Testis (tissue), 5 donors: ENCODE data around the gene JOSD2. TPM values are rescaled to one million over a fixed set of nuclear protein-coding genes. Genes with fewer than 3 reads are reported as not detected.

Experiments used
- DNase-seq: peaks from one replicate; pipeline ENCODE4 v3.0.0-alpha.2; 2019
- H3K27ac ChIP-seq, 2 donors: fragments of 200-600 bp; sonication (generic); one replicate each; pipeline ENCODE4 v1.5.1; 2019
- H3K27me3 ChIP-seq: fragments of 200-600 bp; sonication (generic); one replicate; pipeline ENCODE4 v1.5.1; 2019
- H3K36me3 ChIP-seq: fragments of 200-600 bp; sonication (generic); one replicate; pipeline ENCODE4 v1.5.1; 2017; ENCODE audit warnings: low read depth; ENCODE audit errors: missing control alignments
- H3K4me1 ChIP-seq: fragments of 200-600 bp; sonication (generic); one replicate; pipeline ENCODE4 v1.5.1; 2019
- H3K4me3 ChIP-seq, 2 donors: fragments of 200-600 bp; sonication (generic); one replicate each; pipeline ENCODE4 v1.5.1; 2017 to 2019
- H3K9me3 ChIP-seq: fragments of 200-600 bp; sonication (generic); one replicate; pipeline ENCODE4 v1.5.1; 2017
- CTCF ChIP-seq, 3 experiments: fragments of 450-650 bp in 2 of 3; fragments of 200-600 bp in 1 of 3; sonication (generic) in 1 of 3; IDR thresholded peaks; one replicate each; pipeline ENCODE4 v1.5.1; 2016 to 2019; ENCODE audit warnings: antibody characterized with exemption in 3 of 3, mild to moderate bottlenecking in 2 of 3, moderate library complexity in 1 of 3
- POLR2A ChIP-seq: fragments of 450-650 bp; IDR thresholded peaks from one replicate; pipeline ENCODE4 v1.6.1; 2017; ENCODE audit warnings: antibody characterized with exemption, mild to moderate bottlenecking, moderate library complexity
- WGBS, 2 donors: methylation state at CpG; one replicate each; pipeline ENCODE4 v1.1.5; 2018; 5-methylcytosine and 5-hydroxymethylcytosine counted together
- intact Hi-C: fragments of 100-400 bp; cut with DNase I; formaldehyde crosslinking; loops from one replicate; pipeline ENCODE4 v1.15.1; 2023; ENCODE audit warnings: low total_unique reads
- long read RNA-seq, 2 donors: transcript quantifications; one replicate each; lab custom pipeline, GENCODE V29; 2026
- polyA plus RNA-seq: library from polyadenylated mRNA; stranded (reverse); fragments of 350-450 nt; fragmentation: Illumina TruSeq; extraction: RNeasy Lipid Tissue Mini Kit (QIAGEN cat#74804); gene quantifications from one replicate; pipeline ENCODE4 v1.2.3, GENCODE V29; 2014; ENCODE audit warnings: low read depth, low replicate concordance; ENCODE audit not compliant: insufficient read depth
- total RNA-seq, 2 donors: library from RNA; depleted of rRNA; stranded (reverse); fragments of >200 nt; gene quantifications; one replicate each; pipeline ENCODE4 v1.2.3, GENCODE V29; 2016

Gene JOSD2
- total RNA-seq (10 to 100 TPM; 26.1 to 37.7 TPM), polyA plus RNA-seq (21.6 TPM)
- long read RNA-seq, donor 1, transcript JOSD2-204 (5 exons, 996 nt) = major isoform, 13 of 33 reads
- long read RNA-seq, donor 1, transcript JOSD2-205 (5 exons, 802 nt) = minor isoform, 10 of 33 reads
- long read RNA-seq, donor 1, partial matches to known transcripts = 7 of 33 reads
- long read RNA-seq, donor 1, other reads (novel, unspliced or antisense) = 0 of 33 reads
- long read RNA-seq, donor 2, transcript JOSD2-204 (5 exons, 996 nt) = major isoform, 7 of 15 reads
- long read RNA-seq, donor 2, partial matches to known transcripts = 0 of 15 reads
- long read RNA-seq, donor 2, other reads (novel, unspliced or antisense) = 0 of 15 reads

- Histone ChIP-seq H3K27ac (peak within 1 kb of the TSS; percentile 76 to 77), H3K4me3 (peak within 1 kb of the TSS; percentile 66 to 89), H3K27me3 (no peaks in the 10 kb centered on the region), H3K9me3 (no peaks in the 10 kb centered on the region), H3K4me1 (peaks cover 20% of the 10 kb centered on the region), H3K36me3 (no peaks in the 10 kb centered on the region)
- 0 to 2% methylated on average over 39 to 69 of the region's 69 CpGs for WGBS, 2 donors
- peak; percentile 100 for DNase-seq
- no peak for TF ChIP-seq CTCF (IDR thresholded peaks at IDR 0.05)
- TF ChIP-seq POLR2A = peak; percentile 50
- intact Hi-C loops = no loop called here
These were observed at the start of gene JOSD2 for GRCh38 chr19:50511069-50511822. TSS of gene JOSD2 (minus strand) at chr19:50511191. CDS start at chr19:50510431, 760 bp downstream.

- Histone ChIP-seq H3K9me3 (no peaks in the 10 kb centered on the region), H3K4me1 (no peaks in the 10 kb centered on the region), H3K27ac (no peak overlapping the region), H3K36me3 (no peaks in the 10 kb centered on the region), H3K27me3 (no peaks in the 10 kb centered on the region), H3K4me3 (no peak overlapping the region)
- no peak for DNase-seq
- 76 to 84% methylated on average over 10 of the region's 10 CpGs for WGBS, 2 donors
- TF ChIP-seq POLR2A (no peak), CTCF (IDR thresholded peaks at IDR 0.05) (no peak)
- intact Hi-C loops = no loop called here
These were observed 48.6 kb upstream of the JOSD2 start for GRCh38 chr19:50559636-50560035.

- TF ChIP-seq POLR2A (no peak), CTCF (IDR thresholded peaks at IDR 0.05) (no peak)
- intact Hi-C loops = no loop called here
- Histone ChIP-seq H3K4me3 (no peak overlapping the region), H3K27me3 (no peaks in the 10 kb centered on the region), H3K9me3 (no peaks in the 10 kb centered on the region), H3K4me1 (no peaks in the 10 kb centered on the region), H3K36me3 (no peaks in the 10 kb centered on the region), H3K27ac (no peak overlapping the region)
- WGBS, 2 donors = 92 to 93% methylated on average over 10 to 13 of the region's 13 CpGs
- no peak for DNase-seq
These were observed 47.5 kb upstream of the JOSD2 start for GRCh38 chr19:50558449-50558848.

GRCh38 chr19:50558039-50558438, 47.0 kb upstream of the JOSD2 start:
- no peak for TF ChIP-seq CTCF (IDR thresholded peaks at IDR 0.05)
- no peak for TF ChIP-seq POLR2A
- no peak overlapping the region for H3K4me3 ChIP-seq
- no peak overlapping the region for H3K27ac ChIP-seq
- no peaks in the 10 kb centered on the region for H3K4me1 ChIP-seq
- H3K27me3 ChIP-seq = no peaks in the 10 kb centered on the region
- WGBS, 2 donors = 81 to 92% methylated on average over 4 of the region's 4 CpGs
- intact Hi-C loops = no loop called here
- no peak for DNase-seq
- H3K9me3 ChIP-seq = no peaks in the 10 kb centered on the region
- no peaks in the 10 kb centered on the region for H3K36me3 ChIP-seq
